Glutamatergic neuron (in vitro differentiated cells): ENCODE data around the gene IPO9. TPM values are rescaled to one million over a fixed set of nuclear protein-coding genes. Genes with fewer than 3 reads are reported as not detected.

ENCODE experiments used
- DNase-seq: peaks from one replicate; pipeline ENCODE4 v3.0.0; 2022
- H3K27ac Mint-ChIP-seq: one replicate; pipeline ENCODE4 v1.8.0; 2020; ENCODE audit warnings: mild to moderate bottlenecking, mixed read lengths, inconsistent platforms; ENCODE audit not compliant: unreplicated experiment
- H3K27me3 Mint-ChIP-seq: one replicate; pipeline ENCODE4 v1.8.0; 2020; ENCODE audit warnings: mild to moderate bottlenecking, moderate library complexity, mixed read lengths, inconsistent platforms; ENCODE audit not compliant: unreplicated experiment
- H3K36me3 Mint-ChIP-seq: one replicate; pipeline ENCODE4 v1.8.0; 2020; ENCODE audit warnings: mild to moderate bottlenecking, mixed read lengths, inconsistent platforms; ENCODE audit not compliant: unreplicated experiment
- H3K4me1 Mint-ChIP-seq: one replicate; pipeline ENCODE4 v1.8.0; 2020; ENCODE audit warnings: mild to moderate bottlenecking, low read depth, mixed read lengths, inconsistent platforms; ENCODE audit not compliant: unreplicated experiment
- H3K4me3 Mint-ChIP-seq: one replicate; pipeline ENCODE4 v1.8.0; 2020; ENCODE audit warnings: mild to moderate bottlenecking, mixed read lengths, inconsistent platforms; ENCODE audit not compliant: unreplicated experiment
- H3K9me3 Mint-ChIP-seq: one replicate; pipeline ENCODE4 v1.8.0; 2020; ENCODE audit warnings: mild to moderate bottlenecking, moderate library complexity, mixed read lengths, inconsistent platforms; ENCODE audit not compliant: unreplicated experiment
- total RNA-seq: library from RNA; stranded (reverse); fragmentation: NEBNext Ultra II Directional; extraction: Animal tissue kit (Norgen Biotek cat#: 25700); gene quantifications from one replicate; pipeline ENCODE4 v1.2.1, GENCODE V29; 2021; ENCODE audit not compliant: unreplicated experiment
- TF ChIP-seq, protein P1 (sequence below): fragments of 200-600 bp; sonication (generic); IDR thresholded peaks from one replicate; pipeline ENCODE4 v1.5.0; 2021; ENCODE audit not compliant: partially characterized antibody, unreplicated experiment

Gene IPO9
- total RNA-seq, 1 donor from 2014 or later, result 97.8 TPM

DNA sequence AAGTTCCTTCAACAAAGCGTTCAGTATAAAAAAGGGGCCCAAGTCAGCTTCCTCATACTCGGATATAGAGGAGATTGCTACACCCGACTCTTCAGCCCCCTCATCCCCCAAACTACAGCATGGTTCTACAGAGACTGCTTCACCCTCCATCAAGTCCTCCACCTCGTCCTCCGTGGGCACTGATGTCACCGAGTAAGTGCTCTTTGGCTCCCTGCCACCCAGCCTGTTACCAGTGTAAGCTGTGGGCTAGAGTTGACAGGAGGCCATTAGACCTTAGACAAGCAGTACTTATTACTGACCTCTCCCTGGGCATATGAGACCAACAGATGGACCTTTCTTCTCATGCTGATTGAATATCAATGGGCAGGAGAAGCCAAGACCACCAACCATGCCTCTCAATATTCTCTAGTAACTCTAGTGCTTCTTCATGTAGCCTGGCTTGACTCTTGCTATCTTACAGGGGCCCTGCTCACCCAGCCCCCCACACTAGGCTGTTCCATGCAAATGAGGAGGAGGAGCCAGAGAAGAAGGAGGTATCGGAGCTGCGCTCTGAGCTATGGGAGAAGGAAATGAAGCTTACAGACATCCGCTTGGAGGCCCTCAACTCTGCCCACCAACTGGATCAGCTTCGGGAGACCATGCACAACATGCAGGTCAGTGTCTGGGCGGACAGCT is 20.9 kb upstream of the IPO9 start:
- Mint-ChIP-seq H3K36me3 (peaks cover 15% of the 10 kb centered on the region), H3K27me3 (peaks cover 4% of the 10 kb centered on the region), H3K4me1 (peaks cover 6% of the 10 kb centered on the region), H3K9me3 (peaks cover 16% of the 10 kb centered on the region), H3K4me3 (no peak overlapping the region), H3K27ac (no peak overlapping the region)
- TF ChIP-seq, protein P1, sequence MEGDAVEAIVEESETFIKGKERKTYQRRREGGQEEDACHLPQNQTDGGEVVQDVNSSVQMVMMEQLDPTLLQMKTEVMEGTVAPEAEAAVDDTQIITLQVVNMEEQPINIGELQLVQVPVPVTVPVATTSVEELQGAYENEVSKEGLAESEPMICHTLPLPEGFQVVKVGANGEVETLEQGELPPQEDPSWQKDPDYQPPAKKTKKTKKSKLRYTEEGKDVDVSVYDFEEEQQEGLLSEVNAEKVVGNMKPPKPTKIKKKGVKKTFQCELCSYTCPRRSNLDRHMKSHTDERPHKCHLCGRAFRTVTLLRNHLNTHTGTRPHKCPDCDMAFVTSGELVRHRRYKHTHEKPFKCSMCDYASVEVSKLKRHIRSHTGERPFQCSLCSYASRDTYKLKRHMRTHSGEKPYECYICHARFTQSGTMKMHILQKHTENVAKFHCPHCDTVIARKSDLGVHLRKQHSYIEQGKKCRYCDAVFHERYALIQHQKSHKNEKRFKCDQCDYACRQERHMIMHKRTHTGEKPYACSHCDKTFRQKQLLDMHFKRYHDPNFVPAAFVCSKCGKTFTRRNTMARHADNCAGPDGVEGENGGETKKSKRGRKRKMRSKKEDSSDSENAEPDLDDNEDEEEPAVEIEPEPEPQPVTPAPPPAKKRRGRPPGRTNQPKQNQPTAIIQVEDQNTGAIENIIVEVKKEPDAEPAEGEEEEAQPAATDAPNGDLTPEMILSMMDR, result no peak
- DNase-seq, result no peak

DNA sequence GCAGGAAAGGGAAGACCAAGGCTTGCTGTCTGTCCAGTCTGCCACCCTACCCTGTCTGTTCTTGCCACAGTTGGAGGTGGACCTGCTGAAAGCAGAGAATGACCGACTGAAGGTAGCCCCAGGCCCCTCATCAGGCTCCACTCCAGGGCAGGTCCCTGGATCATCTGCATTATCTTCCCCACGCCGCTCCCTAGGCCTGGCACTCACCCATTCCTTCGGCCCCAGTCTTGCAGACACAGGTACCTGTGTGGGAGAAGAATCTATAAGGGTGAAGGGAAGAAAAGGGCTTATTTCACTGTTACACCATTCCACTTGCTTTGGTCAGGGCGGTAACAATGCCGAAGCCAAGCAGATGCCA is 20.3 kb upstream of the IPO9 start:
- no peak for DNase-seq
- Mint-ChIP-seq H3K4me3 (no peak overlapping the region), H3K4me1 (peaks cover 6% of the 10 kb centered on the region), H3K9me3 (peaks cover 18% of the 10 kb centered on the region), H3K27me3 (peaks cover 4% of the 10 kb centered on the region), H3K36me3 (peaks cover 15% of the 10 kb centered on the region), H3K27ac (no peak overlapping the region)
- TF ChIP-seq, protein P1, result no peak

DNA sequence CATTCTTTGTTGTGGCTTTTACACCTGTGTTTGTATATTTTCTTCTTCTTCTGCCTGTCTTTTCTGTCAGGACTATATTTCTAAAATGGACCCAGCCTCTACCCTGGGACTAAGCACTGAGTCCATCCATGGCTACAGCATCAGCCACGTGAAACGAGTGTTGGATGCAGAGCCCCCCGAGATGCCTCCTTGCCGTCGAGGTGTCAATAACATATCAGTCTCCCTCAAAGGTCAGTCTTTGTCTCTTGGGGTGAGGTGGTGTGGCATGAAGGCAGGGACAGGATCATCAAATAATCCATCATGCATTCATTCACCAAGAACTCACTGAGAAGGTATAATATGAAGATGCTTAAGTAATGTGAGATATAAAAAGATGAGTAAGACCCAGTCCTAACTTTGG is 19.1 kb upstream of the IPO9 start:
- peaks cover 9% of the 10 kb centered on the region for H3K36me3 Mint-ChIP-seq
- peaks cover 4% of the 10 kb centered on the region for H3K27me3 Mint-ChIP-seq
- H3K9me3 Mint-ChIP-seq, result peaks cover 15% of the 10 kb centered on the region
- H3K27ac Mint-ChIP-seq, result no peak overlapping the region
- TF ChIP-seq, protein P1, result no peak
- no peak for DNase-seq
- no peak overlapping the region for H3K4me3 Mint-ChIP-seq
- H3K4me1 Mint-ChIP-seq, result peaks cover 6% of the 10 kb centered on the region

DNA sequence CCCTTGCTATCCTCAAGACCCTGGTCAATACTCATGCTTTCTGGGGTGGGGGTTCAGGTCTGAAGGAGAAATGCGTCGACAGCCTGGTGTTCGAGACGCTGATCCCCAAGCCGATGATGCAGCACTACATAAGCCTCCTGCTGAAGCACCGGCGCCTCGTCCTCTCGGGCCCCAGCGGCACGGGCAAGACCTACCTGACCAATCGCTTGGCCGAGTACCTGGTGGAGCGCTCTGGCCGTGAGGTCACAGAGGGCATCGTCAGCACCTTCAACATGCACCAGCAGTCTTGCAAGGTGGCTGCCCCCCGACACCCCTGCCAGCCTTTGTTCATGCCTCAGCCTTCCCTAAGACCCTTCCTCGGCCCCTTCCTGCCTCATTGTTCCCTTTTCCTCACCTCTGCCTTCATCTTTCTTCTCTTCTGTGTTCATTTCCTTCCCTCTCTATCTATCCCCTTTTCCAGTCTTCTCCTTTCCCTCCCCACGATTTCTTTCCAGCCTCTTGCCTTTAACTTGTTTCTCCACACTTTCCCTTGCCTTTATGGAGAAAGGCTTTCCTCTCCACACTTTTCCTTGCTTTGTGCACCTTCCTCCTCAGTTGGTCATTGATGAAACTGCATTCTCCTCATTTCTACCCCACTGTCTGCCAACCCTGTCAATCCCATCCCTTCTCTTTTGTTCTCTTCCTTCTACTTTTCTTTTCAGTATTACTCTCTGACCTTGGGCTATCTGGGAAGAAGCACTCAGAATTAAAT is 18.3 kb upstream of the IPO9 start:
- Mint-ChIP-seq H3K27me3 (peaks cover 4% of the 10 kb centered on the region), H3K36me3 (peaks cover 9% of the 10 kb centered on the region), H3K4me3 (no peak overlapping the region), H3K4me1 (peaks cover 6% of the 10 kb centered on the region), H3K9me3 (peaks cover 15% of the 10 kb centered on the region), H3K27ac (no peak overlapping the region)
- no peak for DNase-seq
- TF ChIP-seq, protein P1, result no peak

DNA sequence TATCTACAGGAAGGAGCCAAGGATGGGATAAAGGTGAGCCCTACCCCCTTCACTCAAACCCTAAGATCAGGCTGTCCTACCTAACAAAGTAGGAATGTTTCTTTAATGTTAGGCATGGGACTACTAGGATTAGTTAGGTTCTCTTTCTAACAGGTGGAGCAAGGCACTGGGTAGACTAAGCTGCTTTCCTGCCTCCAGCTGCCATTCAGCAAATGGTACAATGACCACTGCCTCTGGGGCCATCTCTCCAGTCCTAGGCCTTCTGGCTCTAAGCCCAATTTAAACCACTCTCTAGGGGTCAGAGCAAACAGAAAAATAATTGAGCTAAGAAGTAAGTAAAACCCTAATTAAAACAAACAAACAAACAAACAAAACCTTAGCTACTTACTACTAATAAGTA is 15.7 kb upstream of the IPO9 start:
- Mint-ChIP-seq H3K4me3 (no peak overlapping the region), H3K27me3 (no peaks in the 10 kb centered on the region), H3K4me1 (no peaks in the 10 kb centered on the region), H3K36me3 (peaks cover 5% of the 10 kb centered on the region), H3K27ac (no peak overlapping the region), H3K9me3 (peaks cover 10% of the 10 kb centered on the region)
- no peak for DNase-seq
- TF ChIP-seq, protein P1, result no peak
